Lung (tissue), 12 donors: ENCODE data around the gene CSNK1G3. TPM values are rescaled to one million over a fixed set of nuclear protein-coding genes. Genes with fewer than 3 reads are reported as not detected.

Experiments used
- ATAC-seq: fragments of 200-7000 bp; cut with Tn5 transposase; one replicate; pipeline ENCODE4 v1.9.1; 2020; ENCODE audit warnings: moderate number of reproducible peaks; ENCODE audit not compliant: insufficient read depth, low FRiP score
- DNase-seq, 3 donors: peaks; one replicate each; pipeline ENCODE4 v3.0.0-alpha.2; 2013 to 2017
- H3K27ac ChIP-seq, 2 donors: one replicate each; pipeline ENCODE4 v1.5.1; 2013; ENCODE audit warnings: mild to moderate bottlenecking in 2 of 2, moderate library complexity in 2 of 2, control low read depth in 1 of 2, inconsistent platforms in 1 of 2, low read depth in 1 of 2, low read length in 1 of 2
- H3K27me3 ChIP-seq, 3 donors: one replicate each; pipeline ENCODE4 v1.5.1; 2013; ENCODE audit warnings: low read length in 2 of 3; ENCODE audit not compliant: control insufficient read depth in 3 of 3, insufficient read depth in 3 of 3
- H3K36me3 ChIP-seq, 4 donors: one replicate each; pipeline ENCODE4 v1.5.1; 2013; ENCODE audit warnings: low read length in 4 of 4, mild to moderate bottlenecking in 1 of 4, moderate library complexity in 1 of 4; ENCODE audit not compliant: control insufficient read depth in 4 of 4, insufficient read depth in 4 of 4
- H3K4me1 ChIP-seq, 5 donors: one replicate each; pipeline ENCODE4 v1.5.1; 2013; ENCODE audit warnings: low read length in 5 of 5, mild to moderate bottlenecking in 2 of 5, moderate library complexity in 1 of 5; ENCODE audit not compliant: control insufficient read depth in 5 of 5, insufficient read depth in 5 of 5
- H3K4me3 ChIP-seq: one replicate; pipeline ENCODE4 v1.5.1; 2013; ENCODE audit warnings: mild to moderate bottlenecking, control low read depth, moderate library complexity
- H3K9ac ChIP-seq, 2 donors: one replicate each; pipeline ENCODE4 v1.5.1; 2013; ENCODE audit warnings: low read length in 2 of 2, control low read depth in 1 of 2; ENCODE audit not compliant: insufficient read depth in 1 of 2
- H3K9me3 ChIP-seq, 4 donors: one replicate each; pipeline ENCODE4 v1.5.1; 2013; ENCODE audit warnings: low read length in 3 of 4, mild to moderate bottlenecking in 1 of 4, moderate library complexity in 1 of 4; ENCODE audit not compliant: control insufficient read depth in 4 of 4, insufficient read depth in 3 of 4
- WGBS, 2 donors: extraction: QIAGEN DNeasy Blood & Tissue Kit; methylation state at CpG; one replicate each; pipeline ENCODE4 v1.1.7; 2013; 5-methylcytosine and 5-hydroxymethylcytosine counted together
- polyA plus RNA-seq, 2 donors: library from polyadenylated mRNA; stranded (reverse); fragments of 200-250 nt; gene quantifications; one replicate each; pipeline ENCODE4 v1.2.1, GENCODE V29; 2013
- total RNA-seq, 2 donors: library from RNA; depleted of rRNA in 1 of 2; stranded (reverse); fragments of >200 nt in 1 of 2; gene quantifications; one replicate each; pipeline ENCODE4 v1.2.1, GENCODE V29; 2014 to 2021
- TF ChIP-seq, protein P1 (sequence below): IDR thresholded peaks from 2 replicates; pipeline ENCODE4 v1.5.1; 2012; ENCODE audit warnings: mild to moderate bottlenecking; ENCODE audit errors: control extremely low read depth, extremely low read depth
- donor health status: control.
- donor health status: control.
- donor health status: Bipolar disorder and iron deficiency.
- donor health status: healthy.
- donor health status: DM: yes; HTN: yes; CAD: no.

Gene CSNK1G3
- total and polyA plus RNA-seq, 4 donors = 8.3 to 106 (median 21.0) TPM

DNA sequence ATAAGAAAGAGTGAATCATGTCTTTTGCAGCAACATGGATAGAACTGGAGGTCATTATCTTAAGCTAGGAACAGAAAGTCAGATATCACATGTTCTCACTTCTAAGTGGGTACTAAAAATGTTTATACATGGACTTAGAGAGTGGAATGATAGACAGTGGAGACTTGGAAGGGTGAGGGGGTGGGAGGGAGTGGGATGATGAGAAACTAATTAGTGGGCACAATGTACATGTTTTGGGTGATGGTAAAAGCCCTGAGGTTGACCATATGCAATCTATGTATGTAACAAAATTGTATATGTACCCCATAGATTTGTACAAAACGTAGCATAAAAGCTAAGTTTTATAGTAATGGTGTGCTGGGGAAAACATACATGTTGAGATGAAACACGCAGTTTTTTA lies 25.3 kb downstream of the CSNK1G3 start:
- TF ChIP-seq, protein P1, sequence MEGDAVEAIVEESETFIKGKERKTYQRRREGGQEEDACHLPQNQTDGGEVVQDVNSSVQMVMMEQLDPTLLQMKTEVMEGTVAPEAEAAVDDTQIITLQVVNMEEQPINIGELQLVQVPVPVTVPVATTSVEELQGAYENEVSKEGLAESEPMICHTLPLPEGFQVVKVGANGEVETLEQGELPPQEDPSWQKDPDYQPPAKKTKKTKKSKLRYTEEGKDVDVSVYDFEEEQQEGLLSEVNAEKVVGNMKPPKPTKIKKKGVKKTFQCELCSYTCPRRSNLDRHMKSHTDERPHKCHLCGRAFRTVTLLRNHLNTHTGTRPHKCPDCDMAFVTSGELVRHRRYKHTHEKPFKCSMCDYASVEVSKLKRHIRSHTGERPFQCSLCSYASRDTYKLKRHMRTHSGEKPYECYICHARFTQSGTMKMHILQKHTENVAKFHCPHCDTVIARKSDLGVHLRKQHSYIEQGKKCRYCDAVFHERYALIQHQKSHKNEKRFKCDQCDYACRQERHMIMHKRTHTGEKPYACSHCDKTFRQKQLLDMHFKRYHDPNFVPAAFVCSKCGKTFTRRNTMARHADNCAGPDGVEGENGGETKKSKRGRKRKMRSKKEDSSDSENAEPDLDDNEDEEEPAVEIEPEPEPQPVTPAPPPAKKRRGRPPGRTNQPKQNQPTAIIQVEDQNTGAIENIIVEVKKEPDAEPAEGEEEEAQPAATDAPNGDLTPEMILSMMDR = no peak
- H3K4me1 ChIP-seq = peaks cover 0 to 5% (median 3%) of the 10 kb centered on the region in 5 donors
- H3K27me3 ChIP-seq = no peaks in the 10 kb centered on the region
- WGBS, 2 donors = 93 to 99% methylated on average over 2 of the region's 2 CpGs
- no peak for DNase-seq
- no peak overlapping the region for H3K4me3 ChIP-seq
- H3K9me3 ChIP-seq = no peaks in the 10 kb centered on the region
- H3K27ac ChIP-seq = no peak overlapping the region
- no peak overlapping the region for H3K9ac ChIP-seq
- H3K36me3 ChIP-seq = no peaks in the 10 kb centered on the region
- ATAC-seq = no peak

GRCh38 chr5:123537845-123538244 lies 25.9 kb downstream of the CSNK1G3 start:
- Histone ChIP-seq H3K36me3 (no peaks in the 10 kb centered on the region), H3K9me3 (no peaks in the 10 kb centered on the region), H3K27me3 (no peaks in the 10 kb centered on the region), H3K27ac (no peak overlapping the region), H3K4me3 (no peak overlapping the region), H3K9ac (no peak overlapping the region), H3K4me1 (peaks cover 0 to 5% (median 3%) of the 10 kb centered on the region in 5 donors)
- TF ChIP-seq, protein P1 = no peak
- no peak for DNase-seq
- ATAC-seq = no peak
- WGBS, 2 donors = 89 to 92% methylated on average over 2 of the region's 2 CpGs

GRCh38 chr5:123538670-123539459 lies 26.9 kb downstream of the CSNK1G3 start:
- no peaks in the 10 kb centered on the region for H3K27me3 ChIP-seq
- H3K9me3 ChIP-seq = no peaks in the 10 kb centered on the region
- H3K27ac ChIP-seq = no peak overlapping the region
- H3K9ac ChIP-seq = no peak overlapping the region
- TF ChIP-seq, protein P1 = no peak
- H3K36me3 ChIP-seq = no peaks in the 10 kb centered on the region
- WGBS, 2 donors = 89 to 90% methylated on average over 8 of the region's 8 CpGs
- ATAC-seq = no peak
- peaks cover 0 to 8% (median 5%) of the 10 kb centered on the region in 5 donors for H3K4me1 ChIP-seq
- DNase-seq = no peak
- no peak overlapping the region for H3K4me3 ChIP-seq
